ENCODE measurements around the gene PAX6. TPM values are rescaled to one million over a fixed set of nuclear protein-coding genes. Genes with fewer than 3 reads are reported as not detected.

Gene PAX6
- total RNA-seq, 4 donors from 2014 or later, result 0.46 TPM; not detected in 3

- DNase-seq (ENCODE audit: low spot score) (no peak), ATAC-seq (ENCODE audit: low FRiP score) (no peak)
- TF ChIP-seq, protein P1, sequence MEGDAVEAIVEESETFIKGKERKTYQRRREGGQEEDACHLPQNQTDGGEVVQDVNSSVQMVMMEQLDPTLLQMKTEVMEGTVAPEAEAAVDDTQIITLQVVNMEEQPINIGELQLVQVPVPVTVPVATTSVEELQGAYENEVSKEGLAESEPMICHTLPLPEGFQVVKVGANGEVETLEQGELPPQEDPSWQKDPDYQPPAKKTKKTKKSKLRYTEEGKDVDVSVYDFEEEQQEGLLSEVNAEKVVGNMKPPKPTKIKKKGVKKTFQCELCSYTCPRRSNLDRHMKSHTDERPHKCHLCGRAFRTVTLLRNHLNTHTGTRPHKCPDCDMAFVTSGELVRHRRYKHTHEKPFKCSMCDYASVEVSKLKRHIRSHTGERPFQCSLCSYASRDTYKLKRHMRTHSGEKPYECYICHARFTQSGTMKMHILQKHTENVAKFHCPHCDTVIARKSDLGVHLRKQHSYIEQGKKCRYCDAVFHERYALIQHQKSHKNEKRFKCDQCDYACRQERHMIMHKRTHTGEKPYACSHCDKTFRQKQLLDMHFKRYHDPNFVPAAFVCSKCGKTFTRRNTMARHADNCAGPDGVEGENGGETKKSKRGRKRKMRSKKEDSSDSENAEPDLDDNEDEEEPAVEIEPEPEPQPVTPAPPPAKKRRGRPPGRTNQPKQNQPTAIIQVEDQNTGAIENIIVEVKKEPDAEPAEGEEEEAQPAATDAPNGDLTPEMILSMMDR (IDR thresholded peaks at IDR 0.05), result no peak
Observed at GRCh38 chr11:31767685-31768084, 43.4 kb downstream of the PAX6 start.

DNA sequence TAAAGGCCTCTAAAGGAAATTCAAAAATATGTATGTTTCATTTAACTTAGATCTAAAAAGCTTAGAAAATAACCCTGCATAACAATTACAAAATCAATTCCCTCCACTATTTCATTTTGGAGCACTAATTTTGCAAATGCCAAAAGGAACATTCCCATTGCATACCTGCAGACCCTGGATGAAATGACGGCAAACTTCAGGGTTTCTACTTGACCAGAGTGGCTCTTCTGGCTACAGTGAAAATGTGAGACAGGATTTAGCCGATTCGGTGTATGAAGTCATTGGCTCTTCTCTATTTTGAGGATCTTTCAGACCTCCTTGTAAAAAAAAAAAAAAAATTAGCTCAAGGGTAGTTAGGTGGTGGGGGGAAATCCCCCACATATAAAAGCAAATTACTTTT is 44.1 kb downstream of the PAX6 start:
- ATAC-seq (ENCODE audit: low FRiP score) (no peak), DNase-seq (ENCODE audit: low spot score) (no peak)
- TF ChIP-seq, protein P1 (IDR thresholded peaks at IDR 0.05), result no peak

- no peak for ATAC-seq (ENCODE audit: low FRiP score)
Observed at GRCh38 chr11:31764766-31765165, 46.4 kb downstream of the PAX6 start.

DNA sequence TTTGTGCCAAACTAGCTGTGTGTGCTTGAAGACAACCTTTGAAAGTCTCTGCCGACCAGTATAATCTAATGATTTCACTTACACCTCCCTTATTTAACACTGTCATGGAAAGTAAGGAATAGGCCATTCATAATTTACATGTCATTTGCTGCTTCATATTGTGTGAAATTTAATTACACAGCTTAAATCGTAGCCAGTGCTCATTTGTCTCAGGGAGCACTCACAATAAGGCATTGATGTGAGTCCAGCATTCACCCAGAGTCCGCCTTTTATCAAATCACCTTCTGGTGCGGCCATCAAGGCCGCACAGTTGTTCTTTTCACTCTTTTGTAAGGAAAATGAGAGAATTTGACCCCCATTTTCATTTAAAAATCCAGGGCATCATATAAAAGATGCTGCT is 46.9 kb downstream of the PAX6 start:
- TF ChIP-seq, protein P1 (IDR thresholded peaks at IDR 0.05), result no peak
- ATAC-seq (ENCODE audit: low FRiP score), result no peak
- no peak for DNase-seq (ENCODE audit: low spot score)

More at GRCh38 chr11:31764766-31765165, 46.4 kb downstream of the PAX6 start:
- DNase-seq (ENCODE audit: low spot score), result no peak
- TF ChIP-seq, protein P1 (IDR thresholded peaks at IDR 0.05), result no peak

GRCh38 chr11:31763296-31763695 is 47.8 kb downstream of the PAX6 start:
- no peak for ATAC-seq (ENCODE audit: low FRiP score)
- TF ChIP-seq, protein P1 (IDR thresholded peaks at IDR 0.05), result no peak
- no peak for DNase-seq (ENCODE audit: low spot score)

DNA sequence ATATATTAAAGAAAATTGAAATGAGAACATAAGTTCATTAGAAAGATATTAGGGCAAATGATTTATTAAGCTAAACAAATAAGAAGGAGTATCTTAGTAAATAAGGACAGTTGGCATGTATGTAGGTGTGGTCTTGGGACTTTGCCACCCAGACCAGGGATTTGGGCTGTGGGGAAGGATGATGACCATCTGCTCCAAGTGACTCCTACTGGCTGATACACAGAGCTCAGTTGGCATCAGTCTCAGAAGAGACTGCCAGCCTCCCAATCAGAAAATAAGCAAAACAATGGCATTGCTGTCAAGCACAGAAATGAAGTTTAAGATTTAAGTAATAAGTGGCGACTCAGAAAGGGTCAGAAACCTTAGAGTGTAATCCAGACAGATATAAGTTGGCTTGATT is 49.5 kb downstream of the PAX6 start:
- ATAC-seq (ENCODE audit: low FRiP score), result no peak
- TF ChIP-seq, protein P1 (IDR thresholded peaks at IDR 0.05), result no peak
- DNase-seq (ENCODE audit: low spot score), result no peak

DNA sequence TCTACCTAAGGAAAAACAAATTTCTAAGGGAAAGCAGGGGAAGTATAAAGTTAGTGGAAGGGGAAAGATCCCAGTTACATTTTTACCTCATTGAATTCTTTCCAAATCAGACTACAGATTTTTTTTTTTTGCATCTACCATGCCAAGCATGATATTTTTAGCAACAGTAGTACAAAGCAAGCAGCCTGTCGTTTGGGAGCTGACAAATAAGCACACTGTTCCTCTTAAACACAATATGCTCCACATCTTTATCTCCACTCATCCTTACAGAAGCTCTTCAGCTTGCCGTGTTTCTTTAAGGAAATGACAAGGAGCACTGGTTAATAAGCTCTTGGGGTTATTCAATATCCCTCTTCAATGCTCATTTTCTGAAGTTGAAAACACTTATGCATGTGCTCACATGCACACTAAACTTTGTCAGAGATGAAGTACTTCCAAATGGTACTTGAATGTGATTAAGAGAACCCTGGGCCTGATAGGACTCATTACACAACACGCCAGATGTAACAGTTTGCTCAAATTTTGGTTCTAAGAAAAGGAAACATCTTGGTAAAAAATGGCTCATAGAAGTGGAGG is 53.8 kb downstream of the PAX6 start:
- TF ChIP-seq, protein P1 (IDR thresholded peaks at IDR 0.05), result no peak
- no peak for ATAC-seq (ENCODE audit: low FRiP score)
- no peak for DNase-seq (ENCODE audit: low spot score)
